Prostate gland (tissue), 2 donors: Measurements from ENCODE around the gene ZNF629.

Experiments
- CTCF ChIP-seq, 4 experiments: fragments of 200-600 bp in 2 of 4; fragments of 450-650 bp in 2 of 4; sonication (generic) in 2 of 4; IDR thresholded peaks; 1 replicate in 3 of 4; 2 replicates in 1 of 4; pipeline ENCODE4 v1.5.1; 2016 to 2019; ENCODE audit warnings: antibody characterized with exemption in 4 of 4, mild to moderate bottlenecking in 2 of 4, moderate library complexity in 2 of 4
- POLR2A ChIP-seq: fragments of 450-650 bp; IDR thresholded peaks from one replicate; pipeline ENCODE4 v1.6.1; 2016; ENCODE audit warnings: antibody characterized with exemption, mild to moderate bottlenecking
- POLR2AphosphoS5 ChIP-seq: sonication (generic); formaldehyde crosslinking; IDR thresholded peaks from one replicate; pipeline ENCODE4 v1.6.1; 2017; ENCODE audit warnings: antibody characterized with exemption

GRCh38 chr16:30777591-30778297 is 9.3 kb downstream of the ZNF629 start:
- TF ChIP-seq POLR2A: no peak
- no peak for TF ChIP-seq CTCF (IDR thresholded peaks at IDR 0.05)
- TF ChIP-seq POLR2AphosphoS5: no peak
